ENCODE data around the gene MIB1.
"Not testable (repeated sequence)": the region's sequence is repeated elsewhere in the genome, so short reads cannot be mapped to it uniquely, and the experiment has no call there.

The MIB1 gene

GRCh38 chr18:21745231-21745630 is 4.6 kb downstream of the MIB1 start:
- DNase-seq = no peak

- no peak for DNase-seq
These were observed 6.7 kb downstream of the MIB1 start for GRCh38 chr18:21747268-21747667.

GRCh38 chr18:21747764-21748693 is 7.4 kb downstream of the MIB1 start:
- no peak for DNase-seq

GRCh38 chr18:21757833-21758232 is 17.2 kb downstream of the MIB1 start:
- DNase-seq = no peak

GRCh38 chr18:21759836-21760235 is 19.2 kb downstream of the MIB1 start:
- DNase-seq = no peak

- no peak for DNase-seq
These were observed 19.7 kb downstream of the MIB1 start for GRCh38 chr18:21760321-21760720.

GRCh38 chr18:21761471-21762115 is 21.0 kb downstream of the MIB1 start:
- no peak for DNase-seq

- DNase-seq = no peak
These were observed 21.7 kb downstream of the MIB1 start for GRCh38 chr18:21762181-21762772.

- no peak for DNase-seq
These were observed 23.5 kb downstream of the MIB1 start for GRCh38 chr18:21763846-21764646.

GRCh38 chr18:21769206-21769605 is 28.6 kb downstream of the MIB1 start:
- no peak for DNase-seq

GRCh38 chr18:21774722-21775121 is 34.1 kb downstream of the MIB1 start:
- no peak for DNase-seq

GRCh38 chr18:21777814-21778213 is 37.2 kb downstream of the MIB1 start:
- no peak for DNase-seq

- no peak for DNase-seq
These were observed 45.9 kb downstream of the MIB1 start for GRCh38 chr18:21786526-21786925.

- DNase-seq = not testable (repeated sequence)
These were observed 55.5 kb downstream of the MIB1 start for GRCh38 chr18:21796089-21796488.

GRCh38 chr18:21798126-21798525 is 57.5 kb downstream of the MIB1 start:
- no peak for DNase-seq

- no peak for DNase-seq
These were observed 59.1 kb downstream of the MIB1 start for GRCh38 chr18:21799721-21800120.

- no peak for DNase-seq
These were observed 62.9 kb downstream of the MIB1 start for GRCh38 chr18:21803495-21803894.

GRCh38 chr18:21805771-21806366 is 65.3 kb downstream of the MIB1 start:
- DNase-seq = no peak

GRCh38 chr18:21808185-21808584 is 67.6 kb downstream of the MIB1 start:
- DNase-seq = no peak

GRCh38 chr18:21809725-21810124 is 69.1 kb downstream of the MIB1 start:
- DNase-seq = no peak

- no peak for DNase-seq
These were observed 74.5 kb downstream of the MIB1 start for GRCh38 chr18:21815101-21815500.

- DNase-seq = no peak
These were observed 79.6 kb downstream of the MIB1 start for GRCh38 chr18:21820033-21820810.
